Vagina (tissue), 2 donors: ENCODE data around the gene EPDR1.

Experiments used
- POLR2A ChIP-seq, 2 donors: fragments of 450-650 bp; IDR thresholded peaks; one replicate each; pipeline ENCODE4 v1.6.1; 2017; ENCODE audit warnings: antibody characterized with exemption in 2 of 2, mild to moderate bottlenecking in 2 of 2, moderate library complexity in 2 of 2
- TF ChIP-seq, protein P1 (sequence below), 3 experiments: fragments of 450-650 bp in 2 of 3; fragments of 200-600 bp in 1 of 3; sonication (generic) in 1 of 3; IDR thresholded peaks; one replicate each; pipeline ENCODE4 v1.5.1; 2017 to 2019; ENCODE audit warnings: antibody characterized with exemption in 3 of 3, mild to moderate bottlenecking in 2 of 3, moderate library complexity in 2 of 3

DNA sequence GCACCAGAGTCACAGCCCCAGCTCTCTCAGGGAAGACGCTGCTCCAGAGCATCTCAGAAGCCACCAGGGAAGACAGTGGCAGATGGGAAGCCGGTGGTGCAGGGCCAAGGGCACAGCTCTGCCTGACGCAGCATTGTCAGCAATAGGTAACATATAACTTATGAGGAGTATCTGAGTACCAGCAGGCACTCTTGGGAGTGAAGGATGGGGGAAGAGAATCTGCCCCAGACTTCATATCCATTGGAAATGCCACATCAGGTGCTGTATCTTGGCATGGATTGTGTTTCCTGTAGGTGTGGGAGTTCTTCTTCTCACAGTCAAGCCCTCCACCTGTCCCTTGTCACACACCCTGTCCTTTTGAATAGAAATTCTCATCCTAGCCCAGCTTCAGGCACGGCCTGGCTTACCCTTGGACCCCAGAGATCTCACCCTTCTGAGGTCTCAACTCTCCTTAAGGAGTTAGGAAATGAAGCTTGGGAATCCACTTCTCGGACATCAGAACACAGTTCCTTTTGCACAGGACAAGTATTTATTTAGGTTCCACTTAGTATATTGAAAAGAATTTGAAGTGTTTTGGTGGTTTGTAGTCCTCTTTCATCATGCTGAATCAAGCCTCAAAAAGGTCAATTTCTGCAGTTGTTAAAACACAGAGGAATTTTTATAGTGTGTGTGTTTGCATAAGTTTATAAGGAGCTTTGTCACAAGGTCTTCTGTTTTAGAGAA is 9.9 kb downstream of the EPDR1 start:
- no peak for TF ChIP-seq POLR2A (IDR thresholded peaks at IDR 0.05)
- TF ChIP-seq, protein P1, sequence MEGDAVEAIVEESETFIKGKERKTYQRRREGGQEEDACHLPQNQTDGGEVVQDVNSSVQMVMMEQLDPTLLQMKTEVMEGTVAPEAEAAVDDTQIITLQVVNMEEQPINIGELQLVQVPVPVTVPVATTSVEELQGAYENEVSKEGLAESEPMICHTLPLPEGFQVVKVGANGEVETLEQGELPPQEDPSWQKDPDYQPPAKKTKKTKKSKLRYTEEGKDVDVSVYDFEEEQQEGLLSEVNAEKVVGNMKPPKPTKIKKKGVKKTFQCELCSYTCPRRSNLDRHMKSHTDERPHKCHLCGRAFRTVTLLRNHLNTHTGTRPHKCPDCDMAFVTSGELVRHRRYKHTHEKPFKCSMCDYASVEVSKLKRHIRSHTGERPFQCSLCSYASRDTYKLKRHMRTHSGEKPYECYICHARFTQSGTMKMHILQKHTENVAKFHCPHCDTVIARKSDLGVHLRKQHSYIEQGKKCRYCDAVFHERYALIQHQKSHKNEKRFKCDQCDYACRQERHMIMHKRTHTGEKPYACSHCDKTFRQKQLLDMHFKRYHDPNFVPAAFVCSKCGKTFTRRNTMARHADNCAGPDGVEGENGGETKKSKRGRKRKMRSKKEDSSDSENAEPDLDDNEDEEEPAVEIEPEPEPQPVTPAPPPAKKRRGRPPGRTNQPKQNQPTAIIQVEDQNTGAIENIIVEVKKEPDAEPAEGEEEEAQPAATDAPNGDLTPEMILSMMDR (IDR thresholded peaks at IDR 0.05), result no peak
